ENCODE data around the gene CHI3L2.

The CHI3L2 gene

DNA sequence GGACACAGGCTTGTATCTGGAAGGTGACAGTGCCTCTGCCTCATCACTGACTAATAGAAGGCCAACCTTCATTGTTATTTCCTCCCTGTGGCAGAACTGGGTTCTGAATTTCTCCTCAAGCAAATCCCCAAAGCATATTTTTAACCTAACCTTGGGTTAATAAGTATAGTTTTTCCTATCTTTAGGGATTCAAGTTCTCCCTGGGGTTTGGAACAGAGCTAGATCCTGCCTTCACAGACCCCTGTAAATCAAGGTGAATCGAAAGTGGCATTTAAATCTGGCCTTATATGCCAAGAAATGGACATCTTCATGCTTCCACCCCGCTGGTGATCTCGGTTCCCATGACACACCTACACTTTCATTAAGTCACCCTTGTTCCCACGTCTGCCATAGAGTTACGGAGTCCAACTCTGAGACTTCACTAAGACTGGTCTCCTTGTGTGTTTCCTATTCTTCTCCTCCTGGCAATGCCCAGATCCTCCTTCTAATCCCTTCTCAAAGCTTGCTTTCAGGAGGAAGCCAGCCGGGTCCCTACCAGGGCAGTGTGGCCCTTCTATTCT, 4.3 kb upstream of the CHI3L2 start:
- in situ Hi-C loops (cut with MboI; ENCODE audit: low pct_unique_long_range_greater_than_20kb, low sequenced_read_pairs, unreplicated experiment): loop anchor here (10.0 to 25.0 kb wide), 4 partner anchors 172 to 539 kb away; partner anchors contain the start of genes ATP5PB, DDX20, RAP1A and WDR77

DNA sequence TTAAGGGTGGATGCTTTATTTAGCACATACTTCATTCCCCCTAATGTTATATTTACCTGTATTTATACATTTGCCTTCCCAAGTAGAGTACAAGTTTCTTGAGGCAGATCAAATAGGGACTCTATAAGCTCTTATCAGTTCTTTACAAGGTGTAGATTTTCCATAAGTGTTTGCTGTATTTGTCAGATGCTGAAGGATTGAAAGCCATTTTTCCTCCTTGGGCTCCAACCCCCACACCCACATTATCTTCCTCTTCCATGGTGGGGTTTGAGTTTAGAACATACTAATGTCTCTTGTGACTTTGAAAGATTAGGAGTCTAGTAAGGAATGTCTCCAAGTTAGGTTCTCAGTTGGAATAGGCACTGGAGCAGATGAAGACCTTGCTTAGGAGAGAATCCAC, 2.4 kb upstream of the CHI3L2 start:
- DNase-seq (ENCODE audit: low spot score): no peak
- TF ChIP-seq, protein P1, sequence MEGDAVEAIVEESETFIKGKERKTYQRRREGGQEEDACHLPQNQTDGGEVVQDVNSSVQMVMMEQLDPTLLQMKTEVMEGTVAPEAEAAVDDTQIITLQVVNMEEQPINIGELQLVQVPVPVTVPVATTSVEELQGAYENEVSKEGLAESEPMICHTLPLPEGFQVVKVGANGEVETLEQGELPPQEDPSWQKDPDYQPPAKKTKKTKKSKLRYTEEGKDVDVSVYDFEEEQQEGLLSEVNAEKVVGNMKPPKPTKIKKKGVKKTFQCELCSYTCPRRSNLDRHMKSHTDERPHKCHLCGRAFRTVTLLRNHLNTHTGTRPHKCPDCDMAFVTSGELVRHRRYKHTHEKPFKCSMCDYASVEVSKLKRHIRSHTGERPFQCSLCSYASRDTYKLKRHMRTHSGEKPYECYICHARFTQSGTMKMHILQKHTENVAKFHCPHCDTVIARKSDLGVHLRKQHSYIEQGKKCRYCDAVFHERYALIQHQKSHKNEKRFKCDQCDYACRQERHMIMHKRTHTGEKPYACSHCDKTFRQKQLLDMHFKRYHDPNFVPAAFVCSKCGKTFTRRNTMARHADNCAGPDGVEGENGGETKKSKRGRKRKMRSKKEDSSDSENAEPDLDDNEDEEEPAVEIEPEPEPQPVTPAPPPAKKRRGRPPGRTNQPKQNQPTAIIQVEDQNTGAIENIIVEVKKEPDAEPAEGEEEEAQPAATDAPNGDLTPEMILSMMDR (IDR thresholded peaks at IDR 0.05; ENCODE audit: extremely low read depth, insufficient read depth, missing control alignments): no peak
- in situ Hi-C loops (cut with MboI; ENCODE audit: low pct_unique_long_range_greater_than_20kb, low sequenced_read_pairs, unreplicated experiment): loop anchor here (10.0 kb wide), 2 partner anchors 170 to 220 kb away; partner anchors contain the start of genes ATP5PB and WDR77

More for the DNA sequence above, 4.3 kb upstream of the CHI3L2 start:
- TF ChIP-seq, protein P1 (IDR thresholded peaks at IDR 0.05; ENCODE audit: extremely low read depth, insufficient read depth, missing control alignments): no peak
- DNase-seq (ENCODE audit: low spot score): no peak

DNA sequence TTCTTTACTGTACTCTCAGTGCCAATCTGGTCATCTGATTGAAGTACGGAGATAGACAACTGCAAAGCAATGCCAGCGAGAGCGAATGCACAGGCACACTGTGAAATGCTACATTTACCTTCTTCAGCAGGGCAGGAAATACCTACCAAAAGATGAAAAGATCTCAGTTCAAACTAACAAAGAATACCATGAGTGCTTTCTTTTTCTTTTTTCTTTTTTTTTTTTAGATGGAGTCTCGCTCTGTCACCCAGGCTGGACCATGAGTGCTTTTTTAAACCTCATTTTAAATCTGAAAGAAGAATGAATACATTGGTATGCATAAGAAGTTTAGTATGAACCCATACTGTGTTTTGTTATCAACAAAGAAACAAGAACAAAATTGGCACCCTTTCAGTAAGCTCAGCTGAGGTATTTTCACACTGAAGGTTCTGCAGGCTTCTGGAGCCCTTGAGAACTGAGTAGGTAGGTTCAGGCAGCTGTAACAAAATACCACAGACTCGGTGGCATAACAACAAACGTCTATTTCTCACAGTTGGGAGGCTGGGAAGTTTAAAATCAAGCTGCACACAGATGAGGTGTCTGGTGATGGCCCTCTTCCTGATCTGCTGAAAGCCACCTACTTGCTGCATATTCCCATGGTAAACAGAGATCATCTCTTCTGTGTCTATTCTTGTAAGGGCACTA, 1.7 kb upstream of the CHI3L2 start:
- TF ChIP-seq, protein P1 (IDR thresholded peaks at IDR 0.05; ENCODE audit: extremely low read depth, insufficient read depth, missing control alignments): no peak
- in situ Hi-C loops (cut with MboI; ENCODE audit: low pct_unique_long_range_greater_than_20kb, low sequenced_read_pairs, unreplicated experiment): loop anchor here (10.0 kb wide), 2 partner anchors 169 to 219 kb away; partner anchors contain the start of genes ATP5PB and WDR77
- DNase-seq (ENCODE audit: low spot score): no peak

DNA sequence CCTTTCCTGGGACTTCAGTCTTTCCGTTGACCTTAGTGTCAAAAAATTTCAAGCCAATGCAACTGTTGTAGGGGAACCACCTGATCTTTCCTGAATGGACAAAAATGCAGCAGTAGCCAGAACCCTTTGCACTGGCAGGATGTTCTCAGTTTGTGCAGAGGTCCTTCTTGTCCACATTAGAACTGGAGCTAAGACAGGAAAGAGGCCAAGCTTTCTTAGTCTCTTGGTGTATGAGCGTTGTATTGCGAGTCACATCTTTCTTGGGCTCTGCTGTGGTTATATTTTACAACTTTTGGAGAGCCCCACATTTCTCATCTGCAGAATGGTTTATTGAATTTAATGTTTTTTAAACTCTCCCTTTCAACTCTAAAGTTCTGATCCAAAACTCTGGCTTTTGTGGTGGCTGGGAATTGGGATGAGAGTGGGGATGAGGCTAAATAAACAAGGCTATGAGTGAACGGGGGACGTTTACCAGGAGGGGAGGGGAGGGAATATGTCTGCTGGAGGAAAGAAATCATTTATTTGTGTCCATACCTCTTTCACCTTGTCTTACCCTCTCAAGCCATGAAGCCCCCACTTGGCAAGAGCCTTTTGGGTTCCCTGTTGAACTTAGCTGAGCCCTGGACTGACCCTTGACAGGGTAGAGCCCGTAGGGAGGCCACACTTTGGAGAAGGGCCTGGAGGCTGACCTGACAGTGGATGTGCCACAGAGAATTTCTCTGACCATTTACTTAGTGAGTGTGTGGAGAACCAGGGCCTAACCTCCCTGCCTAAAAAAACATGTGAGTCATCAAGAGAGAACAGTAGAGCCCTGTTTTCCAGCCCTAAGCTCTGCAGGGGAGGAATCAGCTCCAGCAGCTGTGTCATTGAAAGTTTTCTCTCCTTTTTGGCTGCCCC, 586 bp downstream of the CHI3L2 start:
- in situ Hi-C loops (cut with MboI; ENCODE audit: low pct_unique_long_range_greater_than_20kb, low sequenced_read_pairs, unreplicated experiment): loop anchor here (10.0 kb wide), 2 partner anchors 167 to 217 kb away; partner anchors contain the start of genes ATP5PB and WDR77
- no peak for DNase-seq (ENCODE audit: low spot score)
- TF ChIP-seq, protein P1 (IDR thresholded peaks at IDR 0.05; ENCODE audit: extremely low read depth, insufficient read depth, missing control alignments): no peak

DNA sequence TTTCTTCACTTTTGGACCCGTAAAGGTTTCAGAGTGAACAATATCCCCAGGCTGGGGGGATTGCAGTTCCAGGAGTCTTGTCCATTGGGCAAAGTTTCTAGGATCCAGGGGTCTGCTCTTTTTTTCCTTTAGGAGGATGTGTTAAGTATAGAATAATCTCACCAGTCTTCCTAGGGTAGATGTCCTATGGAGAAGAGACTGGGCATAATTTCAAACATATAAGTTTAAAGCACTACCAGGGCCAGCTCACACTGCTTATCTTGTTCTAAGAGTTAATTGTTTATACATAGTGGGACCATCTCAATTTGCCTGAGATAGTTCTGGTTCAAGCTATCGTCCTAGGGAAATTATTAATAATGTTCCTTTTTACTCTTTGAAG, 1.2 kb downstream of the CHI3L2 start:
- TF ChIP-seq, protein P1 (IDR thresholded peaks at IDR 0.05; ENCODE audit: extremely low read depth, insufficient read depth, missing control alignments): no peak
- no peak for DNase-seq (ENCODE audit: low spot score)
- in situ Hi-C loops (cut with MboI; ENCODE audit: low pct_unique_long_range_greater_than_20kb, low sequenced_read_pairs, unreplicated experiment): loop anchor here (10.0 kb wide), 2 partner anchors 166 to 216 kb away; partner anchors contain the start of genes ATP5PB and WDR77

DNA sequence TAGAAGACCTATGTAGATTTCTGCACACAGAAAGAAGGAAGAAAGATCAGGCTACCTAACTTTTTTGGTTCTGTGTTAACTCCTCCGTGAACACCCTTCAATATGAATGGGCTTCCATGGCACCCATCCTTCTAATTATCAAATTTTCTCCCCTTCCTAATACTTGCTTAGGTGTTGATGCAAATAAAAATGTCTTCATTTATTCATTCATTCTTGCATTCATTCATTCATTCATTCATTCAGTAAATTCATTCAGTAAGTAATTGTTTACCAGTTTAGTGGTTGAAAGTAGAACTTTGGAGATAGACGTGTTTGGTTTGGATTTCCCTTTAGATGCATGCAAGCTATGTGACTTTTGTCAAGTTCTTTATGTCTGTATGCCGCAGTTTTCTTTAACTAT, 4.6 kb downstream of the CHI3L2 start:
- TF ChIP-seq, protein P1 (IDR thresholded peaks at IDR 0.05; ENCODE audit: extremely low read depth, insufficient read depth, missing control alignments): no peak
- DNase-seq (ENCODE audit: low spot score): no peak
- in situ Hi-C loops (cut with MboI; ENCODE audit: low pct_unique_long_range_greater_than_20kb, low sequenced_read_pairs, unreplicated experiment): no loop called here

All from GM13977 (cell line).